ENCODE data around the gene HIVEP3.

HIVEP3 gene

GRCh38 chr1:41467673-41468072, 451.0 kb downstream of the HIVEP3 start:
- no peaks in the 10 kb centered on the region for H3F3A ChIP-seq (ENCODE audit: insufficient read depth, low read length)
- H3K4me3 ChIP-seq (ENCODE audit: low read depth, low read length, poor library complexity, severe bottlenecking): no peak overlapping the region
- H3K9ac ChIP-seq (ENCODE audit: low read length): no peak overlapping the region
- H3K4me2 ChIP-seq (ENCODE audit: low read length): no peak overlapping the region
- no peak for TF ChIP-seq EZH2 (IDR thresholded peaks at IDR 0.05; ENCODE audit: borderline replicate concordance, low read length)
- TF ChIP-seq CTCF (IDR thresholded peaks at IDR 0.05; ENCODE audit: low read length): no peak
- H3K9me3 ChIP-seq (ENCODE audit: low read length): no peaks in the 10 kb centered on the region
- H3K27ac ChIP-seq (ENCODE audit: low read depth, low read length, poor library complexity, severe bottlenecking): no peak overlapping the region
- H3K27me3 ChIP-seq (ENCODE audit: insufficient read depth, low read length): no peaks in the 10 kb centered on the region
- H2AFZ ChIP-seq (ENCODE audit: low read length): no peak overlapping the region
- no peaks in the 10 kb centered on the region for H3K79me2 ChIP-seq (ENCODE audit: insufficient read depth, low read length)
- no peaks in the 10 kb centered on the region for H3K36me3 ChIP-seq (ENCODE audit: insufficient read depth, low read length)
- H3K9me2 ChIP-seq (ENCODE audit: low read depth, low read length): no peaks in the 10 kb centered on the region
- no peaks in the 10 kb centered on the region for H3K4me1 ChIP-seq (ENCODE audit: insufficient read depth, low read length, severe bottlenecking)
- H4K20me1 ChIP-seq (ENCODE audit: insufficient read depth, low read length): no peaks in the 10 kb centered on the region

- Histone ChIP-seq H3K27me3 (ENCODE audit: insufficient read depth, low read length) (0 out of 2 replicates have a peak, but pooled peaks cover 5% of the 10 kb centered on the region), H3K4me1 (ENCODE audit: insufficient read depth, low read length, severe bottlenecking) (no peaks in the 10 kb centered on the region), H3K36me3 (ENCODE audit: insufficient read depth, low read length) (no peaks in the 10 kb centered on the region), H3K4me3 (ENCODE audit: low read depth, low read length, poor library complexity, severe bottlenecking) (no peak overlapping the region), H3K9ac (ENCODE audit: low read length) (no peak overlapping the region), H3K9me2 (ENCODE audit: low read depth, low read length) (no peaks in the 10 kb centered on the region), H3K4me2 (ENCODE audit: low read length) (no peak overlapping the region), H3K9me3 (ENCODE audit: low read length) (no peaks in the 10 kb centered on the region), H2AFZ (ENCODE audit: low read length) (no peak overlapping the region), H4K20me1 (ENCODE audit: insufficient read depth, low read length) (no peaks in the 10 kb centered on the region), H3K27ac (ENCODE audit: low read depth, low read length, poor library complexity, severe bottlenecking) (no peak overlapping the region), H3K79me2 (ENCODE audit: insufficient read depth, low read length) (no peaks in the 10 kb centered on the region), H3F3A (ENCODE audit: insufficient read depth, low read length) (no peaks in the 10 kb centered on the region)
- TF ChIP-seq CTCF (IDR thresholded peaks at IDR 0.05; ENCODE audit: low read length): no peak
- TF ChIP-seq EZH2 (IDR thresholded peaks at IDR 0.05; ENCODE audit: borderline replicate concordance, low read length): no peak
These were observed 452.6 kb downstream of the HIVEP3 start for GRCh38 chr1:41466146-41466545.

DNA sequence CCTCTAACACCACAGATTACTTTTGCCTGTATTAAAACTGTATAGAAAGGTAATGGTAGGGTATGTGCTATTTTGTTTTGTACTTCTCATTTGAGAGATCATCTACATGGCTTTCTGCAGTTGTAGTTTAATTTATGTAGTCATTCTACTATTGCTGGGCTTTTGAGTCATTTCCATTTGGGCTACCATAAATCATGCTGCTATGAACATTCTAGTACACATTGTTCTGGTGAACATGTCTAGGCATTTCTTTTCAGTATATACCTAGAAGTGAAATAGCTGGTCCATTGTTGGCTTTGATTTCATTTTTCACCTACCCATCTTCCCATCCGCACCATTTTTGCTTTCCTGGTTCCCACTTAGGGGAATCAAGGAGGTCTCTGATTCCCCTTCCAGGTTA, 453.0 kb downstream of the HIVEP3 start:
- TF ChIP-seq CTCF (IDR thresholded peaks at IDR 0.05; ENCODE audit: low read length): no peak
- no peak for TF ChIP-seq EZH2 (IDR thresholded peaks at IDR 0.05; ENCODE audit: borderline replicate concordance, low read length)
- Histone ChIP-seq H3K79me2 (ENCODE audit: insufficient read depth, low read length) (no peaks in the 10 kb centered on the region), H2AFZ (ENCODE audit: low read length) (no peak overlapping the region), H3K4me2 (ENCODE audit: low read length) (no peak overlapping the region), H3K27ac (ENCODE audit: low read depth, low read length, poor library complexity, severe bottlenecking) (no peak overlapping the region), H3K9me3 (ENCODE audit: low read length) (no peaks in the 10 kb centered on the region), H3K4me1 (ENCODE audit: insufficient read depth, low read length, severe bottlenecking) (no peaks in the 10 kb centered on the region), H3F3A (ENCODE audit: insufficient read depth, low read length) (no peaks in the 10 kb centered on the region), H3K36me3 (ENCODE audit: insufficient read depth, low read length) (no peaks in the 10 kb centered on the region), H3K9me2 (ENCODE audit: low read depth, low read length) (no peaks in the 10 kb centered on the region), H4K20me1 (ENCODE audit: insufficient read depth, low read length) (no peaks in the 10 kb centered on the region), H3K27me3 (ENCODE audit: insufficient read depth, low read length) (0 out of 2 replicates have a peak, but pooled peaks cover 5% of the 10 kb centered on the region), H3K9ac (ENCODE audit: low read length) (no peak overlapping the region), H3K4me3 (ENCODE audit: low read depth, low read length, poor library complexity, severe bottlenecking) (no peak overlapping the region)

Data from OCI-LY1 (cell line).